Measurements from ENCODE around the gene KCNJ15.

- TF ChIP-seq CTCF (IDR thresholded peaks at IDR 0.05; ENCODE audit: low read depth, low read length) = no peak
- TF ChIP-seq EZH2phosphoT487 (IDR thresholded peaks at IDR 0.05; ENCODE audit: low read depth) = no peak
These were observed 51.2 kb downstream of the KCNJ15 start for GRCh38 chr21:38307771-38308531.

All from OCI-LY3 (cell line).